Measurements from ENCODE around the gene RABAC1.

Gene RABAC1

GRCh38 chr19:41926028-41926762 lies 32.9 kb downstream of the RABAC1 start:
- TF ChIP-seq CTCF (IDR thresholded peaks at IDR 0.05; ENCODE audit: control insufficient read depth, insufficient read depth, low read depth, low read length, missing control alignments) = no peak
- H3K4me3 ChIP-seq (ENCODE audit: control insufficient read depth, low read depth, low read length) = no peak overlapping the region
- DNase-seq (ENCODE audit: low read depth) = no peak

- TF ChIP-seq CTCF (IDR thresholded peaks at IDR 0.05; ENCODE audit: control insufficient read depth, insufficient read depth, low read depth, low read length, missing control alignments) = no peak
- no peak overlapping the region for H3K4me3 ChIP-seq (ENCODE audit: control insufficient read depth, low read depth, low read length)
- DNase-seq (ENCODE audit: low read depth) = no peak
Measured at GRCh38 chr19:41925208-41926003, 33.7 kb downstream of the RABAC1 start.

- DNase-seq (ENCODE audit: low read depth) = no peak
- H3K4me3 ChIP-seq (ENCODE audit: control insufficient read depth, low read depth, low read length) = no peak overlapping the region
- no peak for TF ChIP-seq CTCF (IDR thresholded peaks at IDR 0.05; ENCODE audit: control insufficient read depth, insufficient read depth, low read depth, low read length, missing control alignments)
Measured at GRCh38 chr19:41924151-41925145, 34.7 kb downstream of the RABAC1 start.

- TF ChIP-seq CTCF (IDR thresholded peaks at IDR 0.05; ENCODE audit: control insufficient read depth, insufficient read depth, low read depth, low read length, missing control alignments) = no peak
- H3K4me3 ChIP-seq (ENCODE audit: control insufficient read depth, low read depth, low read length) = no peak overlapping the region
- DNase-seq (ENCODE audit: low read depth) = no peak
Measured at GRCh38 chr19:41923045-41923788, 35.9 kb downstream of the RABAC1 start.

- TF ChIP-seq CTCF (IDR thresholded peaks at IDR 0.05; ENCODE audit: control insufficient read depth, insufficient read depth, low read depth, low read length, missing control alignments) = no peak
- no peak for DNase-seq (ENCODE audit: low read depth)
Measured at GRCh38 chr19:41922585-41922984, 36.5 kb downstream of the RABAC1 start.

More at GRCh38 chr19:41922585-41922984, 36.5 kb downstream of the RABAC1 start:
- no peak overlapping the region for H3K4me3 ChIP-seq (ENCODE audit: control insufficient read depth, low read depth, low read length)
